ENCODE data around the gene RASSF4. TPM values are rescaled to one million over a fixed set of nuclear protein-coding genes. Genes with fewer than 3 reads are reported as not detected.

Gene RASSF4
- total and polyA plus RNA-seq, 9 of the 15 experiments (the other 6 are each of a cell fraction or from before 2014, with no cell fraction given): 0.01 to 0.62 (median 0.11) TPM; not detected in 3

GRCh38 chr10:44913350-44914081 lies 46.1 kb upstream of the RASSF4 start (continued):
- TF ChIP-seq MGA (IDR thresholded peaks at IDR 0.05): no peak; the same call in 1 of the 2 replicates
- TF ChIP-seq KDM1A (IDR thresholded peaks at IDR 0.05): peak; percentile 96 to 98
- TF ChIP-seq MCM3 (IDR thresholded peaks at IDR 0.05): peak; percentile 80; the same call in 1 of the 2 replicates
- TF ChIP-seq PHB2 (IDR thresholded peaks at IDR 0.05; ENCODE audit: low read depth): peak; percentile 78; the same call in 1 of the 2 replicates
- TF ChIP-seq FIP1L1 (IDR thresholded peaks at IDR 0.05; ENCODE audit: low read depth, low read length, poor library complexity, severe bottlenecking): no peak
- TF ChIP-seq TOE1 (IDR thresholded peaks at IDR 0.05; ENCODE audit: borderline replicate concordance): 0 out of 2 replicates have a peak, but pooled peaks have one; percentile 60
- TF ChIP-seq TOE1 (CRISPR knock-in tag; IDR thresholded peaks at IDR 0.05; ENCODE audit: borderline replicate concordance, low read depth): no peak
- TF ChIP-seq EP300 (IDR thresholded peaks at IDR 0.05; ENCODE audit: low read length): peak; percentile 84
- no peak for TF ChIP-seq KHSRP (IDR thresholded peaks at IDR 0.05)
- TF ChIP-seq CC2D1A (IDR thresholded peaks at IDR 0.05): peak; percentile 71; the same call in 1 of the 2 replicates
- TF ChIP-seq, protein P1, sequence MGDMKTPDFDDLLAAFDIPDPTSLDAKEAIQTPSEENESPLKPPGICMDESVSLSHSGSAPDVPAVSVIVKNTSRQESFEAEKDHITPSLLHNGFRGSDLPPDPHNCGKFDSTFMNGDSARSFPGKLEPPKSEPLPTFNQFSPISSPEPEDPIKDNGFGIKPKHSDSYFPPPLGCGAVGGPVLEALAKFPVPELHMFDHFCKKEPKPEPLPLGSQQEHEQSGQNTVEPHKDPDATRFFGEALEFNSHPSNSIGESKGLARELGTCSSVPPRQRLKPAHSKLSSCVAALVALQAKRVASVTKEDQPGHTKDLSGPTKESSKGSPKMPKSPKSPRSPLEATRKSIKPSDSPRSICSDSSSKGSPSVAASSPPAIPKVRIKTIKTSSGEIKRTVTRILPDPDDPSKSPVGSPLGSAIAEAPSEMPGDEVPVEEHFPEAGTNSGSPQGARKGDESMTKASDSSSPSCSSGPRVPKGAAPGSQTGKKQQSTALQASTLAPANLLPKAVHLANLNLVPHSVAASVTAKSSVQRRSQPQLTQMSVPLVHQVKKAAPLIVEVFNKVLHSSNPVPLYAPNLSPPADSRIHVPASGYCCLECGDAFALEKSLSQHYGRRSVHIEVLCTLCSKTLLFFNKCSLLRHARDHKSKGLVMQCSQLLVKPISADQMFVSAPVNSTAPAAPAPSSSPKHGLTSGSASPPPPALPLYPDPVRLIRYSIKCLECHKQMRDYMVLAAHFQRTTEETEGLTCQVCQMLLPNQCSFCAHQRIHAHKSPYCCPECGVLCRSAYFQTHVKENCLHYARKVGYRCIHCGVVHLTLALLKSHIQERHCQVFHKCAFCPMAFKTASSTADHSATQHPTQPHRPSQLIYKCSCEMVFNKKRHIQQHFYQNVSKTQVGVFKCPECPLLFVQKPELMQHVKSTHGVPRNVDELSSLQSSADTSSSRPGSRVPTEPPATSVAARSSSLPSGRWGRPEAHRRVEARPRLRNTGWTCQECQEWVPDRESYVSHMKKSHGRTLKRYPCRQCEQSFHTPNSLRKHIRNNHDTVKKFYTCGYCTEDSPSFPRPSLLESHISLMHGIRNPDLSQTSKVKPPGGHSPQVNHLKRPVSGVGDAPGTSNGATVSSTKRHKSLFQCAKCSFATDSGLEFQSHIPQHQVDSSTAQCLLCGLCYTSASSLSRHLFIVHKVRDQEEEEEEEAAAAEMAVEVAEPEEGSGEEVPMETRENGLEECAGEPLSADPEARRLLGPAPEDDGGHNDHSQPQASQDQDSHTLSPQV (IDR thresholded peaks at IDR 0.05): no peak
